DND-41 (cell line): ENCODE data around the gene DOHH.

Experiments used
- ATAC-seq: fragments of 200-7000 bp; cut with Tn5 transposase; 3 replicates; pipeline ENCODE4 v1.9.1; 2021; ENCODE audit warnings: low read depth; ENCODE audit not compliant: insufficient read depth
- DNase-seq: peaks from one replicate; pipeline ENCODE4 v3.0.0-alpha.2; 2020
- H2AFZ ChIP-seq: 2 replicates; pipeline ENCODE4 v1.6.0; 2012; ENCODE audit warnings: low read depth, low read length
- H3K27ac ChIP-seq: 2 replicates; pipeline ENCODE4 v1.5.1; 2012; ENCODE audit warnings: low read length, inconsistent platforms
- H3K27me3 ChIP-seq: fragments of 200-600 bp; sonication (generic); 2 replicates; pipeline ENCODE4 v1.6.0; 2012; ENCODE audit warnings: low read length, mild to moderate bottlenecking, inconsistent platforms; ENCODE audit not compliant: insufficient read depth, poor library complexity
- H3K36me3 ChIP-seq: 2 replicates; pipeline ENCODE4 v1.5.1; 2012; ENCODE audit warnings: low read length, inconsistent platforms; ENCODE audit not compliant: insufficient read depth
- H3K4me1 ChIP-seq: 2 replicates; pipeline ENCODE4 v1.5.1; 2012; ENCODE audit warnings: mild to moderate bottlenecking, low read length; ENCODE audit not compliant: insufficient read depth
- H3K4me2 ChIP-seq: 2 replicates; pipeline ENCODE4 v1.6.0; 2012; ENCODE audit warnings: mild to moderate bottlenecking, moderate library complexity, low read length, inconsistent platforms; ENCODE audit not compliant: insufficient read depth
- H3K4me3 ChIP-seq, 2 experiments: fragments of 200-600 bp in 1 of 2; shearing (Covaris generic) in 1 of 2; 2 replicates each; pipeline ENCODE4 v1.5.1; 2012 to 2016; ENCODE audit warnings: inconsistent platforms in 2 of 2, low read length in 2 of 2, mild to moderate bottlenecking in 2 of 2, low read depth in 1 of 2, moderate library complexity in 1 of 2
- H3K79me2 ChIP-seq: 2 replicates; pipeline ENCODE4 v1.6.0; 2012; ENCODE audit warnings: low read length, inconsistent platforms; ENCODE audit not compliant: insufficient read depth
- H3K9ac ChIP-seq: 2 replicates; pipeline ENCODE4 v1.6.0; 2012; ENCODE audit warnings: low read depth, mild to moderate bottlenecking, inconsistent platforms, low read length, moderate library complexity
- H3K9me3 ChIP-seq: 2 replicates; pipeline ENCODE4 v1.5.1; 2012; ENCODE audit warnings: low read length, moderate library complexity, mild to moderate bottlenecking, inconsistent platforms; ENCODE audit not compliant: insufficient read depth, severe bottlenecking
- H4K20me1 ChIP-seq: 2 replicates; pipeline ENCODE4 v1.6.0; 2012; ENCODE audit warnings: low read length; ENCODE audit not compliant: insufficient read depth
- CTCF ChIP-seq: IDR thresholded peaks from 2 replicates; pipeline ENCODE4 v1.5.1; 2012; ENCODE audit warnings: borderline replicate concordance, low read length, moderate library complexity, mild to moderate bottlenecking; ENCODE audit not compliant: poor library complexity, severe bottlenecking; ENCODE audit errors: extremely low read depth
- EZH2 ChIP-seq: IDR thresholded peaks from 3 replicates; pipeline ENCODE4 v1.6.1; 2012; ENCODE audit warnings: borderline replicate concordance, low read depth, mild to moderate bottlenecking, moderate library complexity, low read length, inconsistent platforms; ENCODE audit not compliant: severe bottlenecking

DOHH gene

GRCh38 chr19:3506384-3507340 is 6.2 kb upstream of the DOHH start:
- H3K79me2 ChIP-seq, result peaks cover 60% of the 10 kb centered on the region
- H3K4me2 ChIP-seq, result peak overlapping the region; percentile 90
- peak overlapping the region; percentile 81 to 95 for H3K4me3 ChIP-seq
- ATAC-seq (no peak), DNase-seq (peak; percentile 47)
- H3K4me1 ChIP-seq, result peaks cover 40% of the 10 kb centered on the region
- H2AFZ ChIP-seq, result peak overlapping the region; percentile 66
- TF ChIP-seq EZH2, result no peak
- H4K20me1 ChIP-seq, result peaks cover 44% of the 10 kb centered on the region
- peak overlapping the region; percentile 71 for H3K27ac ChIP-seq
- H3K36me3 ChIP-seq, result peaks cover 40% of the 10 kb centered on the region
- H3K27me3 ChIP-seq, result no peaks in the 10 kb centered on the region
- peak overlapping the region; percentile 94 for H3K9ac ChIP-seq
- H3K9me3 ChIP-seq, result no peaks in the 10 kb centered on the region

GRCh38 chr19:3505598-3506383 is 5.3 kb upstream of the DOHH start, which contains the start of gene FZR1:
Gene FZR1 (plus strand): TSS chr19:3506311. CDS start chr19:3522990, 16,679 bp downstream.
- Histone ChIP-seq H3K27me3 (no peaks in the 10 kb centered on the region), H3K27ac (peak within 1 kb of the TSS; percentile 98), H3K9me3 (no peaks in the 10 kb centered on the region), H3K9ac (peak within 1 kb of the TSS; percentile 94), H2AFZ (peak within 1 kb of the TSS; percentile 95), H4K20me1 (peaks cover 35% of the 10 kb centered on the region), H3K4me3 (peak within 1 kb of the TSS; percentile 81 to 95), H3K4me2 (peak within 1 kb of the TSS; percentile 90), H3K79me2 (peaks cover 51% of the 10 kb centered on the region), H3K36me3 (peaks cover 31% of the 10 kb centered on the region), H3K4me1 (peaks cover 48% of the 10 kb centered on the region)
- peak; percentile 100 for DNase-seq
- peak; percentile 18 for TF ChIP-seq CTCF
- TF ChIP-seq EZH2, result no peak
- ATAC-seq, result peak; percentile 90

- H3K79me2 ChIP-seq, result peaks cover 49% of the 10 kb centered on the region
- H3K4me2 ChIP-seq, result peak overlapping the region; percentile 88
- H3K27ac ChIP-seq, result peak overlapping the region; percentile 55
- H3K9me3 ChIP-seq, result no peaks in the 10 kb centered on the region
- no peaks in the 10 kb centered on the region for H3K27me3 ChIP-seq
- TF ChIP-seq EZH2, result no peak
- no peak for TF ChIP-seq CTCF
- ATAC-seq, result no peak
- peak overlapping the region; percentile 87 for H3K9ac ChIP-seq
- H3K4me3 ChIP-seq, result peak overlapping the region in 1 of 2 experiments; percentile 81; a peak in 2 of 4 replicates
- no peak for DNase-seq
- H4K20me1 ChIP-seq, result peaks cover 25% of the 10 kb centered on the region
- 0 out of 2 replicates have a peak overlapping the region, but pooled peaks have one; percentile 24 for H2AFZ ChIP-seq
- peaks cover 48% of the 10 kb centered on the region for H3K4me1 ChIP-seq
- peaks cover 20% of the 10 kb centered on the region for H3K36me3 ChIP-seq
Measured at GRCh38 chr19:3504735-3505134, 4.3 kb upstream of the DOHH start.
